GM20000 (cell line): ENCODE measurements around the gene RBFOX2.

ENCODE experiments used
- DNase-seq: peaks from one replicate; pipeline ENCODE4 v3.0.0; 2012; ENCODE audit warnings: low spot score
- CTCF ChIP-seq: IDR thresholded peaks from 2 replicates; pipeline ENCODE4 v1.5.1; 2012; ENCODE audit warnings: mild to moderate bottlenecking, control low read depth; ENCODE audit errors: extremely low read depth, missing control alignments

RBFOX2 gene

GRCh38 chr22:35985371-35985770 is 43.3 kb downstream of the RBFOX2 start:
- no peak for DNase-seq
- TF ChIP-seq CTCF = no peak

GRCh38 chr22:35984183-35985175 is 44.1 kb downstream of the RBFOX2 start:
- TF ChIP-seq CTCF = no peak
- DNase-seq = no peak

- no peak for DNase-seq
- no peak for TF ChIP-seq CTCF
Measured at GRCh38 chr22:35981900-35982299, 46.7 kb downstream of the RBFOX2 start.

GRCh38 chr22:35978889-35979288 is 49.7 kb downstream of the RBFOX2 start:
- no peak for DNase-seq
- no peak for TF ChIP-seq CTCF

- no peak for DNase-seq
- TF ChIP-seq CTCF = no peak
Measured at GRCh38 chr22:35978201-35978600, 50.4 kb downstream of the RBFOX2 start.

GRCh38 chr22:35977136-35977535 is 51.5 kb downstream of the RBFOX2 start:
- no peak for DNase-seq
- TF ChIP-seq CTCF = no peak

- DNase-seq = no peak
- TF ChIP-seq CTCF = no peak
Measured at GRCh38 chr22:35973388-35973787, 55.2 kb downstream of the RBFOX2 start.
